HG03095 (cell line): ENCODE data around the gene VIPR1.

Experiments used
- ATAC-seq: cut with Tn5 transposase; IDR thresholded peaks from one replicate; pipeline ENCODE4 v1.9.1; 2021; ENCODE audit warnings: moderate library complexity; ENCODE audit not compliant: unreplicated experiment

The VIPR1 gene

GRCh38 chr3:42509111-42509510 lies 6.7 kb downstream of the VIPR1 start:
- ATAC-seq, result no peak

DNA sequence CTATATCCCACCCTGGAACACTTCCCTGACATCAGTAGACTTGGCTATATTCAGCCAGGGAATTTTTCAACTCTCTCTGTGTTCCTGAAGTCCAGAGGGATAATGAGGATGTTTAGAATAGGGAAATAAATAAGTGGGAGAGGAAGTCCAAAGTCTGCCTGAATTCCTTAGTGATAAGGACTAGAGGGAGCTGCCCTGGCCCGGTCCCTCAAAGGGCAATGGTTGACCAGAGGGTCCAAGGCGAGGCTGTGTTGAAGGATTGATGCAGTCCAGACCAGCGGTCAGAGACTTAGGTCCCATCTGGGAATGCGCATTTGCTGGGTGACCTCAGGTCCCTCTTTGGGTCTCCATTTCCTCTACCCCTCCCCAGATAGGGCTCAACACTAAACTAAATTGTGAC lies 7.9 kb downstream of the VIPR1 start:
- no peak for ATAC-seq

DNA sequence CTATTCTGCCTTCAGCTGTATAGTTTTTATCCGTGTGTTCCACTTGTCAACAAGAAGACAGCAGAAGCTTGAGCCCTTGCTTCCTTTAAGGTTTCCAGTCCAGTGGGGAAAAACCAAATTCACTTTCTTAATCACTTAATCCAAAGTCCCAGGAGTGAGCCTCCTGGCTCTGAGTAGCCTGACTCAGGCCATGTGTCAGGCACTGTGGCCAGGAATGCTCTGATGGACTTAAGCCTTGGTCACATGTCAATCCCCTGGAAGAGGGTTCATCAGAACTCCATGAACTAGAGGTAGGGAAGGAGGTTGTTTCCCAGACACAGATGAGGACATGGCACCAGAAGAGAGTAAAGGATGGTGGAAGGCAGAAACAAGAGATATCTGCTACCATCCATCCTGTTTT lies 8.8 kb downstream of the VIPR1 start:
- ATAC-seq, result no peak

GRCh38 chr3:42511736-42512135 lies 9.3 kb downstream of the VIPR1 start:
- no peak for ATAC-seq

GRCh38 chr3:42513121-42513520 lies 10.7 kb downstream of the VIPR1 start:
- ATAC-seq, result no peak

DNA sequence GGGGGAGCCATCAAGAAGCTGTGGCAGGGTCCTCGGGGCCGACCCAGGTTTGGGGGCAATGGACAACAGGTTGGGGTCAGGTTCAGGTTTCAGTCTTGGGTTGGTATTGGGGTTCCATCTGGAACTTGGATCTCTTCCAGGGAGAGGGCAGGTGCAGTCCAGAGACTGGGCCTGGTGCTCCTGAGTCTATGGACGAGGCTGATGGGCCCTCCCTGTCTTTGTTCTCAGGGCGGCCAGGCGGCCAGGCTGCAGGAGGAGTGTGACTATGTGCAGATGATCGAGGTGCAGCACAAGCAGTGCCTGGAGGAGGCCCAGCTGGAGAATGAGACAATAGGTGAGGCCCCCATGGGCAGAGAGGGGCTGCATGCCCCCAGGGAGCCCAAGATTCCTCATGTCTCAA lies 11.1 kb downstream of the VIPR1 start:
- no peak for ATAC-seq

DNA sequence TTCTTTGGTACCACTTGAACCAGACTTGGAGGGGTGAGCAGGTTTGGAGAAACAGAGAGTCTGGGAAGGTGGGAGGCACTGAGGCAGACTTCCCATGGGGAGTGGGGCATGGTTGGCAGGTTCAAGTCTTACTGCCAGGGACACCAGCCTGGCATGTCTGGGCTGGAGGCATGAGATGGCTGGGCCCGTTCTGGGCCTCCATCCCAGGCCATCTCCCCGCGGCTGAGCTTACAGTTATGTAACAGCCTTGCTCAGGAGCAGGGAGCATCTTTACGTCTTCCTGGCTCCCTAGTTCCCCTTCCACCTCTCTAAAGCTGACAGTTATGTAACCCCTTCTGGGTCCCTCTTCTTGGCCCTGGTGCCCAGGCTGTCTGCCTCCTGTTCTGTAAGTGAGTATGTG lies 12.4 kb downstream of the VIPR1 start:
- no peak for ATAC-seq

DNA sequence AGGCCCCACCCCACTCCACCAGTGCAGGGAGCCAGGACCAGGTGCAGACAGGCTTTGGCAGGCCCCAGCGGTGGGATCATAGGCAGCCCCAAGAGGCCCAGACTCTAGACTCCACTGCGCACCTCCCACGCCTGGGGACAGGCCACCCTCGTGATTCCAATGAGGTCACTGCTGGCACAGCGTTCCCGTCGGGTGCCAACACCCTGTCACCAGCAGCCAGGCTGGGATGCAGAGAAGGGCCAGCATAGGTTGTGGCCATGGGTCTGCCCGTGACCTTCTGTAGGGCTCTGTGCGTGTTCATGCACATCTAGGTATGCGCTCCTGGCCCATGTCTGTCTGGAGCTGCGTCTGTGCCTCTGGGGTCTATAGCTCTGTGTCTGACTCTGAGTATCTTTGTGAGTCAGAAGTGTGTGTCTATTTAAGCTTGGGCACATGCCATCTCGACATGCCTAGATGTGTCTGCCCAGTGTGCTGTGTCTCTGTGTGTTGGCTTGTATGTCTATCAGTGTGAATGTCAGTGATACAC lies 13.0 kb downstream of the VIPR1 start:
- ATAC-seq, result no peak

DNA sequence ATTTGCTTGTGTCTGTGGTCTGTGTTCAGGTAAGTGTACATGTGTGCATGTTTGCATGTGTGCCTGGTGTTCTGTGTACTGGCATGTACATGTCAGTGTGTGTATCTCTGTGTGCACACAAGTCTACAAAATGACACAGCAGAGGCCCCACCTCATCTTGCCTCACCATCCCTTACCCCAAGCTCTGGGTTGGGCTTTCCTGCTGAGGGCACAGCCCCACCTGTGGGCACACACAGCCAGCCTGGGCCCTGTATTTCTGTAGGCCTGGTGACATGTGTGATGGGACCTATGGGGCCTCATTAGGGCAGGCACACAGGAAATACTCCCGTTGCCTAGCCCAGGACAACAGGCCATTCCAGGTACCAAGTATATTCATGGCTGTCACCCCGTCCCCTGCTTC lies 13.5 kb downstream of the VIPR1 start:
- ATAC-seq, result no peak

GRCh38 chr3:42516443-42516842 lies 14.0 kb downstream of the VIPR1 start:
- ATAC-seq, result no peak

- no peak for ATAC-seq
Measured at GRCh38 chr3:42517117-42517516, 14.7 kb downstream of the VIPR1 start.

- ATAC-seq, result no peak
Measured at GRCh38 chr3:42518800-42519567, 16.5 kb downstream of the VIPR1 start.

DNA sequence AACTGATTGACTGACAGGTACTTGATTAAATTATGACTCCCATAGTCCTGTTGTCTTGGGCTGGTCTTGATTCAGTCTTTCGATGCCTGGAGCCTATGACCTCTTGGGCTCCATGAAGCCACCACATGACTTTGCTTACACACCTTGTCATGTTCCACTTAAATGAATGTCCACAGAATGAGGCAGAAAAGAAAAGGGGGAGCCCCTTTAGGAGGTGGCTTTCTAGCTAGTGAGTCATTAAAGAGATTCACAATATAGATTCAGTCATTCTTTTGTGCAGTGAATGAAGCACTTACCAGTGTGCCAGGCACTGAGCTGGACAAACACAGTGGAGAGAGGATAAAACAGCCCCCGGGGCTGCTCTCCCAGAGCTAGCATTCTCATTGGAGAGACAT lies 17.1 kb downstream of the VIPR1 start:
- ATAC-seq, result no peak

- ATAC-seq, result no peak
Measured at GRCh38 chr3:42520336-42520735, 17.9 kb downstream of the VIPR1 start.

- ATAC-seq, result no peak
Measured at GRCh38 chr3:42520906-42521305, 18.5 kb downstream of the VIPR1 start.

DNA sequence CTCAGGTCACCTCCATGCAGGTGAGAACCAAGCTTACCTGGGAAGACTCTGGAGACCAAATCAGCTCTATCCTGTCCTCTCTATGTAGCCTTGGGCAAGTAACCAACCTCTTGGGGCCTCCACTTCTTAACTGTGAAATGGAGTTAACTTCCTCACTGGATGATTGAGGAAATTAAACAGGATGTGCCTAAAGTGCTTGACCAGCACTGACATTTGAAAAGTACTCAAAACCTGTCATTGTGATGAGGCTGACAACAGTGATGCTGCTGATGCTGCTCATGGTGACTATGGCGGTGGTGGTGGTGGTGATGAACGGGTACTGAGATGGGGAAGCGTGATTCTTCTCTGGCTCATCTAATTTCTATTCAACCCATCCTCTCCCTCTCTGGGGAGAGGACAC lies 22.3 kb downstream of the VIPR1 start:
- no peak for ATAC-seq

DNA sequence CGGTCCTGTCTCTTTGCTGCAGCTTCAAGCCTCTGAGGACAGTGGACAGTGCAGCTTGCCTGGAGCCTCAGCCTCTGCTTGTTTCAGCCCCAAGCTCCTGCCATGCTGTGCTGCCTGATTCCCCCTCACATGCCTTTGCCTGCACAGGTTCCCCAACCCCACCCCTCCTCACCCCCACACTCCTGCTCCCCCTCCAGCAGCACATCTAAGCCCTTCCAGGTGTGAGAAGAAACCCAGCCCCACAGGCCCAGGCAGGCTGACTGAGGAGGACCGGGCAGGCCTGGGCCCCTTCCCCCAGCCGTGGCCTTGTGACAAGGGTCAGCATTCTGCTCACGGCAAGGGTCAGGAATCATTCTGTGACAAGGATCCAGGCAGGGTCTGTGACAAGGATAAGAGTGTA lies 22.8 kb downstream of the VIPR1 start:
- no peak for ATAC-seq

GRCh38 chr3:42525736-42526345 lies 23.4 kb downstream of the VIPR1 start:
- ATAC-seq, result no peak

DNA sequence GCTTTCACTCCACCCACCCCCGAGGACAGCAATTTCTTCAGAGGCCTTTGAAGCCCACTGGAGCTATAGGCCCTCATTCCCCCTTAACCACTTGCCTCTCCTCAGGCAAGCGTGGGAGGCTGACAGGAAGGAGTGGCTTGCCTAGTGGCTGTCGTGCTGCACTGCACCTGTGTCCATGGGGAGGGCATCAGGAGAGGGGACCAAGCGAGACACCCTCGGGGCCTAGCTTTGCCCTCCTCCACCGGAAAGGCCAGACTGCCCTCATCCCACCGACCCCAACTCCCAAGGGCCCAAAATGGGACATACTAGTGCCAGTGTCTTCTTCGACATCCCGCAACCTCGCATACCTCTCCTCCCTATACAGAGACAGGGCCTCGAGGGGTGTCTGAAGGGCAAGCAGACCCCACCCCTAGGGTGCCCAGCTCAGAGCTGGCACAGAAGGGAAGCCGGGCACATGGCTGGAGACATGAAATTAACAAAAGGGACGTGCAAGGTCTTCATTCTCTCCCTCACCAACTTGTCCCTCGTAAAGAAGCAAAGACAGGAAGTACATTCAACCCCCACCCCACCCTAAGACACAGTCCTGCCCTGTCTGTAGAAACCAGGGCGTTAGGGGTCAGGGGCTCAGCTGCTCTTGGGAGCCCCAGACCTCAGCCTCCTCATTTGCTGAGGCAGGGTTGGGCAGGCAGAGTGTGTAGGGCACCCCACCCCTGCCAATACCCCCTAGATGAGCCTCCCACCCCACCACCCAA lies 24.3 kb downstream of the VIPR1 start:
- ATAC-seq, result no peak

GRCh38 chr3:42527368-42527917 lies 25.0 kb downstream of the VIPR1 start:
- ATAC-seq, result no peak

DNA sequence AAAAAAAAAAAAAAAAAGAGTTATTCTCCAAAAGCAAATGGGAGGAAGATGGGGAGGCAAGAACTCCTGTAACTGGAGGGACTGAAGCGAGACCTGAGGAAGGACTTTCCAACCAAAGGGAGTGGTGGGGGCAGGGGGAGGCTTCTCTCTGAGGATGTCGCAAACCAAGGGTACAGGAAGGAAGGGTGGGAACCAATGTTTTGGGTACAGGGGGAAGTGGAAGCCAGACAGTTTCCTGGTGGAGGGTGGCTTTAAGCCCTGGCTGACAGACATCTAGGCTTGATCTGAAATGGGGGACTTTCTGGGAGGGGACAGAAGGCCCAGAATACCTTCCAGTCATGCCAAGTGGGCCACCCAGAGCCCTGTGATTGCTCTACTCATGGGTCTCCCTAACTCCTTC lies 27.0 kb downstream of the VIPR1 start:
- no peak for ATAC-seq

DNA sequence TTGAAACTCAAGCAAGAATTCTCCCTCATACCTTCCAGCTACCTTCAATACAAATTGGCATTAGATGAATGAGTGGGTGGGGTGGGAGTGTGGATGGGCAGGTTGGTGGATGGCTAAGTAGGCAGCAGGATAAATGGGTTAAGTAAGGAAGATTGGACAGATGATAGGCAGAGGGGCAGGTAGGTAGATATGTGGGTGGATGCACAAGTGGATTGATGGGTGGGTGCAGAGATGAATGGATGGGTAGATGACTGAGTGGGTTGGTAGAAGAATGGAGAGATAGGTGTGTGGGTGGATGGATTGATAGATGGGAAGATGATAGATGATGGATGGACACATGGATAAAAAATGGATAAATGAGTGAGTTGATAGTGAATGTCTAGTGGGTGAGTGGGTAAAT lies 27.6 kb downstream of the VIPR1 start:
- no peak for ATAC-seq
